Right ventricle myocardium inferior (tissue), 1 donor: ENCODE measurements around the gene SNCB. TPM values are rescaled to one million over a fixed set of nuclear protein-coding genes. Genes with fewer than 3 reads are reported as not detected.

Experiments
- ATAC-seq: fragments of 200-7000 bp; cut with Tn5 transposase; one replicate; pipeline ENCODE4 v1.9.1; 2020; ENCODE audit warnings: mild to moderate bottlenecking, moderate library complexity
- DNase-seq: peaks from one replicate; pipeline ENCODE4 v3.0.0; 2021; ENCODE audit errors: missing footprints
- intact Hi-C: fragments of 100-400 bp; cut with DNase I; formaldehyde crosslinking; loops from one replicate; pipeline ENCODE4 v1.11.0; 2022
- total RNA-seq: library from RNA; stranded (reverse); fragmentation: NEBNext Ultra II Directional; extraction: Animal tissue kit (Norgen Biotek cat#: 25700); gene quantifications from one replicate; pipeline ENCODE4 v1.2.1, GENCODE V29; 2021
- donor health status: DM: no; HTN: yes; CAD: no; lungs with severe emphysema.

SNCB gene
- total RNA-seq, 1 donor from 2014 or later = not detected

DNA sequence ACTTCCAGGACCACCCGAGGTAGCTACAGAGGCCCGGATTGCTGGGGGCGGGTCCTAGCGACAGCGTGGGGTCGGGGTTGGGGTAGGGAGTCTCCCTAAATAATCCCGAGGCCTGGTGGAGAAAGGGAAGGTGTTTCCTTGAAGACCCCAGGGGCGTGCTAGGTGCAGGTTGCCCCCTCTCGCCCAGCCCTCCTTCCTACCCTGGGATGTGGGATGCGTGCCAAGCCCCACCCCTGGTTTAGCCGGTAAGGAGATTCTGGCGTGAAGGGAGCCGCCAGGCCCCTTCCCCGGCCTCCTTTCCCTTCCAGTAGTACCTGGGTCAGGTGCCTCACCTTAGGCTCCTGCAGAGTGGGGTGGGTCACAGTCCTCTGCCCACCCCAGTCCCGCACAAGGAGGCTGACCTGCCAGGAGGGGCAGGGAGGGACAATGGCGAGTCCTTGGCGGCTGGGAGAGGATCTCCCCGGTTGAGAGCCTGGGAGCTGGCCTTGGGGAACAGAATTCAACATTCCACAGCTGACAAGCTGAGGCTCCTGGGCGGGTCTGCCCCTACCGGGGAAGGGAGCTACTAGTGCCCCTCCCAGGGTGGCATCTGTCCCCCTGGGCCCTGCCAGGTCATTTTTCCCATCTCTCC, 17.6 kb upstream of the SNCB start:
- no peak for ATAC-seq
- intact Hi-C loops = loop anchor here (1.0 to 2.0 kb wide), 2 partner anchors 74 to 231 kb away; partner anchors contain the start of gene CLTB
- peak; percentile 70 for DNase-seq

DNA sequence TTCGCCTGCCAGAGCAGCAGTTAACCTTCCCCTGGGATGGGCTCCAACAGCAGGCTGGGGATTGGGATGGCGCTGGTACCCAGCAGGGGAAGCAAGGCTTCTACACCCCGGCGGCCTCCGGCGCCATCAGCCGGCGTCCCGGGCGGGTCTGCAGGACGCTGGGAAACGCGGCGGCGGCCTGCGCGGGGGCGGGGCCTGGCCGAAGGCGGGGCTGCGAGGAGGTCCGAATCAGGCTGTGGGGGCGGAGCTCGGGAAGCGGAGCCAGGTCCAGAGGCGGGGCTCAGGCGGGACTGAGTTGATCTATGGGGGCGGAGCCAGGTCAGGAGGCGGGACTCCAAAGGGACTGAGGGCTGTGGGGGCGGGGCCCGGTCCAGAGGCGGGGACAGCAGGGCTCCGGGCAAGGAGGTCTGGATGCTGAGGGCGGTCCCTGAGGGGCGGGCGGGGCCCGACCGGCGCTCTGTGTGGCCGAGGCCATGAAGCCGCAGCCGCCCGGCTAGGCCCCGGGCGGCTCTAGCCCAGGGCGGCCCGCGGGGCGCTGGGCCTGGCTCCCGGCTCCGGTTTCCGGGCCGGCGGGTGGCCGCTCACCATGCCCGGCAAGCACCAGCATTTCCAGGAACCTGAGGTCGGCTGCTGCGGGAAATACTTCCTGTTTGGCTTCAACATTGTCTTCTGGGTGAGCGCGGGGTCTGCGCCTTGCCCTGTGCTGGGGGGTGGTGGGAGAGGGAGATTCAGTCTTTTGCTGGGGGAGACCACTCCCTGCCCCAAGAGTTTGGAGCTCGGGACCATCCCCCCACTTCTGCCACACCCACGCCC, 16.9 kb upstream of the SNCB start, which contains the start of gene TSPAN17:
Gene TSPAN17 (plus strand): TSS at position 455 of the 813 bp plus-strand sequence. CDS start 132 bp downstream, at position 587.
- peak; percentile 99 for ATAC-seq
- intact Hi-C loops = loop anchor here (1.0 to 2.0 kb wide), 2 partner anchors 73 to 230 kb away; partner anchors contain the start of gene CLTB
- peak; percentile 100 for DNase-seq

DNA sequence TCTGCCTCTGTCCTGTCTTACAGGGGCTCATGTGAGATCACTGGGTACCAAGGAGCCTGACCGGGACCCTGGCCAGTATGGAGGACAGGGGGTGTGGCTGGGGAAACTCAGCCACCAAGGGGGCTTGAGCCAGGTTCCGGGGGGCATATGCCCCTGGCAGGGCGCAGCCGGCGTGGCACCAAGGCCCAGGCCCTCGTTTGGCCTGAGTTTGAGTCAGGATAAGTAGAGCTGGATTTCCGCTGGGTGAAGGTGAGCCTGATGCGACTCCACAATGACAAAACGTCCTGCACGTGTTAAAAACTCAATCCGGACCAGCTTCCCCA, 16.3 kb upstream of the SNCB start:
- intact Hi-C loops = loop anchor here (1.0 to 2.0 kb wide), 2 partner anchors 72 to 230 kb away; partner anchors contain the start of gene CLTB
- no peak for DNase-seq
- no peak for ATAC-seq

DNA sequence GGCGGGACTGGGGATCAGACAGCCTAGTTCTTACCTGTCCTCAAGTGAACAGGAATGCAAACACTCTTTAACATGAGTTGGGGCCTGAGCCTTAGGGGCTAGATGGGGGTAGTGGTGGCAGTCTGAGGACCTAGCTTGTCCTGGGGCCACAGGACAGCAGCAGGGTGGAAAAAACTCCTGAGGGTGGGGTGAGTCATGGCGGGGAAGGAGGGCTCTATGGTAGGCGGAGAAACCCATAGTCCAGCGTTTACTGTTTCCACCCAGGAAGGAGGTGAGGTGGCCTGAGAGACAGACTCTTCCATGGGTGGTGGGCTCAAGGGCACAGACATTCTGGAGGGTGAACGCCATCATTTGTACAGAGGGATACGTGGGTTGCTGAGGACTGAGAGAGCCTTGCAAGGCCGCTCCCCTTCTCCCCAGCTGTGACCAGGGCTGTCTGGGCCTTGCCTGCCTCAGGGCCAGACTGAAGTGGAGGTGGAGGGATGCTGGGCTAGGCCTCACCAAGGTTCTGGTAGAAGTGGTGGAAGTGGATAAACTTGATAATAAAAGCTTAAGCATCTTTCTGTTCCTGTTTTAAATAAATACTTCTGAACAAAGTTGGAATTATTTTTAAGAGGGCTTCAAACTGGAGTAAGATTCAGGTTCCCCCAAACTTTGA, 15.8 kb upstream of the SNCB start:
- DNase-seq (no peak), ATAC-seq (no peak)
- intact Hi-C loops = loop anchor here (2.0 kb wide), 1 partner anchor 229 kb away; the partner anchor contains the start of gene CLTB

DNA sequence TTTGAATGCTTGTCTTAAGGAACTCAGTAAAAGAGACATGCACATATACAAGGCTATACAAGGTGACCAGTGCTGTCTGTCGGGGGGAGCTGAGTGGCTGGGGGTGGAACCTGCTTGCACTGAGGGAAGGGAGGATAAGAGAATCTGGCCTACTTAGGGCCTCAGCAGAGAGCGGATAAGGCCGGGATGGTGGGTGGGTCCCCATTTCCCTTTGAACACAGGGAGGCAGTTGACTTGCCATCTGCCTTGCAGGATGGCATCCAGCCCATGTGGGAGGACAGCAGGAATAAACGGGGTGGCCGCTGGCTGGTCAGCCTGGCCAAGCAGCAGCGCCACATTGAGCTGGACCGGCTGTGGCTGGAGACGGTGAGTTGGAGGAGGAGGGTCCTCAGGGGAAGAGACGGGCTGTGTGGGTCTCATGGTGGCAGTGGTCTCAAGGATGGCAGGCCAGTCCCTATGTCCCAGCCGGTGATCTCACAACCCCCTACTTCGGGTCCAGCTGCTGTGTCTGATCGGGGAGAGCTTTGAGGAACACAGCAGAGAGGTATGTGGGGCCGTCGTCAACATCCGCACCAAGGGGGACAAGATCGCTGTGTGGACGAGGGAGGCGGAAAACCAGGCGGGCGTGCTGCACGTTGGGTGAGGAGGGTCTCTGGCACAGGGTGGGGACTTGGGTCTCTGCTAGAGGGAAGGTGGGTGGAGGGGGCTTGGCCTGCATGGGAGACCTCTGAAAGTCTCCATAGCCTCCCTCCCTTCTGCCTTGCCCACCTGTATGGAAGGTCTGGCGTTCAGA, 14.7 kb upstream of the SNCB start:
- ATAC-seq = no peak
- peak; percentile 9 for DNase-seq
- intact Hi-C loops = no loop called here

DNA sequence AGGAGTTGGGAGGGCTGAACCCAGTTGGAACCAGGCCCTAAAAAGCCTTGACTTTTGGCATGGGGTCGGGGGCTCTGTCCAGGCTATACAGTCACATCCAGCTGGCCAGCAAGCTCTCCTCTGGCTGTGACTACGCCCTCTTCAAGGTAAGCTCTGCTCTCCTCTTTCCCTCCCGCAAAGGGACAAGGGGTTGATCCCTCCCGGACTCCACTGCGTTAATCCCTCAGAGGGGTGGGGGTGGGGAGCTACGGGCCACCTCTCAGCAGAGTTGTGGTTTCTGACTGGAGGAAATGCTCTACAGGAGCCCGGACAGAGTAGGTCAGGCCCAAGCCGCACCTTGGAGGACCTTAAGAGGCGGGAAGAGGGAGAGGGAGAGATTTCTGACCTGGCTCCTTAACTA, 14.0 kb upstream of the SNCB start:
- ATAC-seq (no peak), DNase-seq (peak; percentile 7)
- intact Hi-C loops = no loop called here

DNA sequence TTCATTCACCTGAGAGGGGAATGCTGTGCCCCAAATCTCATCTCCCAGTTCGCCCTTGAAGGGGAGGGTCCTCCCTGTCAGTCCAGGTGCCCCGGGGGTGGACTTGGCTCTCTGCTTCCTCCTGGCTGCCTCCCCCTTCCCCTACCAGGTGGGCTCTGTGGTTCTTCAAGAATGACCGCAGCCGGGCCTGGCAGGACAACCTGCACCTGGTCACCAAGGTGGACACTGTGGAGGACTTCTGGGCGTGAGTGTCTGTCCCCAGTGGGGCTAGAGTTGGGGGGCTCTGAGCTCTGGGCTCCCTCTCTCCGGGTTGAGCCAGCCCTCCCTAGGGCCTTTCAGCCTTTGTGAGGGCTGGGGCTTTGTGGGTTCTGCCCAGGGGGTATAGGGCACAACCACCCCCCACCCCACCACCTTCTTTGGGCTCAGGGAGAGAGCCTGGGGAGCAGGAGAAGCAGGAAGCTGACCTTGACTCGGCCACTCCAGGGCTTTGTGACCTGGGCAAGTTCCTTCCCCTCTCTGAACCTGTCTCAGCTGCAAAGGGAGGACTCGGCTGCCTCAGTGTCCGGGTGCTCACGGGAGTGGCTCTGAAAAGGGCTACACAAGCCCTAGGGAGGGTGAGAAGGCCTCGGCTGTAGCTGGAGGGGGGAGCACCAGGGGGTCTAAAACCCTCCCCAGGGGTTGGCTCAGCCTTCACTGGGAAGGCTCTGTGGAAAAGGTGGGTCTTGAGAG, 13.3 kb upstream of the SNCB start:
- no peak for ATAC-seq
- DNase-seq = peak; percentile 35
- intact Hi-C loops = no loop called here

DNA sequence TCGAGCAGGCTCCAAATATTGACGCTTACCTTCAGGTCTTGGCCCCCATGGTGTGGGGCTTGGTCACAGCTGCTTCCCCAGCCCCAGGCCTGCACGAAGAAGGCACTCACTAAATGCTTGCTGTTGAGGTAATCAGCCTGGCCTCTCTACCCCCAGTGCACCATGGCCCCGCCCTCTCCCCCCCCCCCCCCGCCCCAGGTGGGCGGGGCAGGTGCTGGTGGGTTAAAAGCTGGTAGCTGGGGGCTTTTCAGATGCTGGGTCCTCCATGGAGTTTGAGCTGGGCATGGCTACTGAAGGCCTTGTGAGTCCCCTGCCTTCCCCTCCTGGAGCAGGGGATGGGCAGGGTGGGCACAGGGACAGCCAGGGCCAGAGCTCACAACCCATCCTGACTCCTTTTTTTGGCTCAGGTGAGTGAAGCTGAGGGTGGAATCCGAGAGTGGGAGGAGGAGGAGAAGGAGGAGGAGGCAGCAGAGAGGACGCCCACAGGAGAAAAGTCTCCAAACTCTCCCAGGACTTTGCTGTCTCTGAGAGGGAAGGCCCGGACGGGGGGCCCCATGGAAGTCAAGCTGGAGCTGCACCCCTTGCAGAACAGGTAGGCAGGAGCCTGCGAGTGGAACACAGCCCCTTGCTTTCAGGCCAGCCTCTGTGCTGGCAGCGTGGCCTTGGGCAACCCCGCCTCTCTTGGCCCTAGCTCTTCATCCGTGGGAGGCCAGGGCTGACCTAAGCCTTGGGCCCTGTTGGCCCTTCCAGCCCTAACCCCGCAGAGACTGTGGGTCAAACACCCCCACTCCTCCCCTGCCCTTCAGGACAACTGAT, 12.5 kb upstream of the SNCB start:
- intact Hi-C loops = no loop called here
- ATAC-seq = no peak

DNA sequence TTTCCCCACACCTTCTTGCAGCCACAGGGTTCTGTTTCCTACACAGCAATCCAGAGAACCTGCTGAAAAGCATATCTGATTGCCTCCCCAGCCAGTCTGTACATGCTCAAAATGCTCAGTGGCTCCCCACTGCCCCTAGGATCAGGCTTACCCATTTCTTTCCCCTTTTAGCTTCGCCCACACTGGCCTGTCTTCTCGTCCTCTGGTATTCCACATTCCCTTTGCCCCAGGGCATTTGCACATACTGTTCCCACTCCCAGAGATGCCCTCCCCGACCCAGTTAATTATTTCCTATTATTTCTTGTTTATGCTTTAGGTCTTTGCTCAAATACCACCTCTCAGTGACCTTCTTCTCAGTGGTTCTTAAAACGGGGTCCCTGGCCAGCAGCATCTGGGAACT, 10.3 kb upstream of the SNCB start:
- intact Hi-C loops = no loop called here

More for the DNA sequence above, 12.5 kb upstream of the SNCB start:
- DNase-seq = peak; percentile 1

DNA sequence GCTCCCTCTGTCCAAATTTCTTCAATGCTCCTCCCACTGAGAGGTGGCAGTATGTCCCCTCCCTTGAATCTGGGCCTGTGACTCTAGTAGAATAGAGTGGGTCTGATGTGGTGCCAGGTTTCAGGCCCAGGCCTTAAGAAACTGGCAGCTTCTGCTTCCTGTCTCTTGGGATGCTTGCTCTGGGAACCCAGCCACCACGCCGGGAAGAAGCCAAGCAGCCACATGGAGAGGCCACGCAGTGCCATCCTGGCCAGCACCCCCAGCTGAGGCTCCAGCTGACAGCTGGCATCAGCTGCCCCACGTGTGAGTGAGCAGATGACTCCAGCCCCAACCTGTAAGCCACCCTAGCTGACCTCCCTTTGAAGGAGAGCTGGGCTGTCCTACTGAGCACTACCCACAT, 9.6 kb upstream of the SNCB start:
- intact Hi-C loops = no loop called here
- DNase-seq = no peak
- peak; percentile 93 for ATAC-seq

More for the DNA sequence above, 10.3 kb upstream of the SNCB start:
- ATAC-seq = no peak
- DNase-seq = no peak

DNA sequence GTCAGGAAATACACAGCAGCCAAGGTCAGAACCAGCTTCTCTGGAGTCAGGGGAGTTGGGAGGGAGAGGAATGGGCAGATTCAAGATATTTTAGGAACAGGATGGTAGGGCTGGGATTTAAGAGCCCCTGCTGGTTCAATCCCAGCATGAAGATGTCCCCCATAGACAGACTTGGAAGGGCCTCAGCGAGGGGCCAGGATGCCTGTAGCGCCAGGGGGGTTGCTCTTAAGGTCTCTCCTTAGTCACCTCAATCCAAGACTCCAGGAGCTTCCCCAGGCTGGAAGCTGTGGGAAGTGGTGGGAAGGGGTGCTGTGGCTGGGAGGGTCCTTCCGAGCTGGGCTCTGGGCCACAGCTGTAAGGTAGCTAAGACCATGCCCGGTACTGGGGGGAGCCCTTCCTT, 8.9 kb upstream of the SNCB start:
- ATAC-seq (no peak), DNase-seq (peak; percentile 37)
- intact Hi-C loops = no loop called here

DNA sequence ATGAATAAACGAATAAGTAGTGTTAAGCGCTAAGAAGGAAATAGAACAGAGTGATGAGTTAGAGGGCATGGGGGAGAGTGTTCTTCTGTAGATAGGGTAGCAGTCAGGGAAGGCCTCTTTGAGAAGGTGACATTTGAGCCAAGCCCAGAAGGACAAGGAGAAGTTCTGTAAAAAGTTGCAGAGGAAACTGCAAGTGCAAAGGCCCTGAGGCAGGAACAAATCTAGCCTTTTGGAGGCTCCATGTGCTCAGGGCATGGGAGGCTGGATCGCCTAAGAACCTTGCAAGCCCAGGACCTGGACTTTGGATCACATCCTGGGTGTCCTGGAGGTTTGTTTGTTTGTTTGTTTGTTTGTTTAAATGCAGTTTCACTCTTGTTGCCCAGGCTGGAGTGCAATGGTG, 8.1 kb upstream of the SNCB start:
- intact Hi-C loops = no loop called here
- ATAC-seq (no peak), DNase-seq (no peak)

DNA sequence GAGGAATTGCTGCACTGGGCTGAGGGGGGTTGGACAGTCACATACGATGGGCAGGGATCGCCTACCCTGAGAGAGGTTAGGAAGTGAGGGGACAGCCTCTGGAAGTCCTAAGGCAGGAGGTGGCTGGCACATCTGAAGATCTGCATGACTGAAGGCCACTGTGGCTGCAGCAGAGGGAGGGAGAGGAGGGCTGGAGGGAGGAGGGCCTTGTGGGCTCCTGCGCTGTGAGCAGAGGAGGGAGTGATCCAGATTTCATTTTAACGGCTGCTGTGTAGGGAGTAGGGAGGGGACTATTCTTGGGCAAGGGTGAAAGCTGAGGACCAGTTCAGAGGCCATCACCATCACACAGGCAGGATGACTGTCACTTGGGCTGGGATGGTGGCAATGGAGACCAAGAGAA, 7.2 kb upstream of the SNCB start:
- ATAC-seq = no peak
- intact Hi-C loops = no loop called here
- peak; percentile 20 for DNase-seq

DNA sequence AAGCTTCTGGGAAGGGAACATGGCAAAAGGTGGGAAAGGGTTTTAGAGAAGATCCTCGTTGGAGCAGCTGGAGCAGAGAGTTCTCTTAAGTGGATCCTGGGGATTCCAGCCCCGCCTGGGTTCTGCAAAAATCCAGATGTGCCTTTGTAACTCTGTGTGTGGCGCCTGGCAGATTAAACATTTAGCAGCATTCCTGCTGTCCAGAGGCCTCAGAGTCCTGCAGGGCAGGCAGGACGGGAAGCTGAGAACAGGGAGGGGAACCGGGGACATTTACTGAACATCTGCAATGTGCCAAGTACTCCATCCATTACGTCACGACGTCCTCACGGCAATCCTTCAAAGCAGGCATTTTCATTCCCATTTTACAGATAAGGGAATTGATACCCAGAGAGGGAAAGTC, 6.1 kb upstream of the SNCB start:
- intact Hi-C loops = no loop called here
- peak; percentile 22 for DNase-seq
- no peak for ATAC-seq

DNA sequence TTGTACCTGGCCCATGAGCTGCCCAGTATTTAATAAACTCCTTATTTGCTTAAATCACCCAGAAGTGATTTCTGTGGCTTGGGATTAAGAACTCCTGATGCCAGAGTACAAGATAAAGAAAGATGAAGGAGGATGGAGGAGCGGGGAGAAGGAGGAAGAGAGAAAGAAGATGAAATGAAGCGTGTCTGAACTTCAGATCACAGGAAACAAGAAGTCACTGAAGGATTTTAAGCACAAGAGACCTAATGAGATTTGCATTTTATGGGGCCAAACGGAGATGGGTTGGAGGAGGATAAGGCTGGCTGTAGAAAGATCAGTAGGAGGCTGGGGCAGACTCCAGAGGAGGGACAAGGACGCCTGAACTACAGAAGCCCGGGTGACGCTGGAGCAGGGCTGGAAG, 3.3 kb upstream of the SNCB start:
- intact Hi-C loops = no loop called here

DNA sequence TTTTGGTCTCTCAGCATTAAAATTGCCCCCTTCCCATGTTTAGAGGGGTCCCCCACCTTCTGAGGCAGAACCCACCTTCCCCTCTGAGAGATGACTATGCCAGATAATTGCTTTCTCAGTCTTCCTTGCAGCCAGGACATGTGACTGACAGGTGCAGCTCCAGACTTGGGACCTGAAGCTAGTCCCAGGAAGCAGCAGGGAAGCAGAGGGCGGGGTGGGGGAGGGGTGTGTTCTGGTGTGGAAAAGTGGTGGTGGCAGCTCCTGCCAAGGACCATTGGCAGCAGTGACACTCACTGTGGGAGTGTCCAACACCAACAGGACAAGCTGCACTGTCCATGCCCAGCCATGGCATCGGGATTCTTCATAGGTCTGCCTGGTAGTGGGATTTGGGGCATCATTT, 2.4 kb upstream of the SNCB start:
- intact Hi-C loops = no loop called here
- no peak for ATAC-seq

More for the DNA sequence above, 3.3 kb upstream of the SNCB start:
- ATAC-seq (no peak), DNase-seq (no peak)

DNA sequence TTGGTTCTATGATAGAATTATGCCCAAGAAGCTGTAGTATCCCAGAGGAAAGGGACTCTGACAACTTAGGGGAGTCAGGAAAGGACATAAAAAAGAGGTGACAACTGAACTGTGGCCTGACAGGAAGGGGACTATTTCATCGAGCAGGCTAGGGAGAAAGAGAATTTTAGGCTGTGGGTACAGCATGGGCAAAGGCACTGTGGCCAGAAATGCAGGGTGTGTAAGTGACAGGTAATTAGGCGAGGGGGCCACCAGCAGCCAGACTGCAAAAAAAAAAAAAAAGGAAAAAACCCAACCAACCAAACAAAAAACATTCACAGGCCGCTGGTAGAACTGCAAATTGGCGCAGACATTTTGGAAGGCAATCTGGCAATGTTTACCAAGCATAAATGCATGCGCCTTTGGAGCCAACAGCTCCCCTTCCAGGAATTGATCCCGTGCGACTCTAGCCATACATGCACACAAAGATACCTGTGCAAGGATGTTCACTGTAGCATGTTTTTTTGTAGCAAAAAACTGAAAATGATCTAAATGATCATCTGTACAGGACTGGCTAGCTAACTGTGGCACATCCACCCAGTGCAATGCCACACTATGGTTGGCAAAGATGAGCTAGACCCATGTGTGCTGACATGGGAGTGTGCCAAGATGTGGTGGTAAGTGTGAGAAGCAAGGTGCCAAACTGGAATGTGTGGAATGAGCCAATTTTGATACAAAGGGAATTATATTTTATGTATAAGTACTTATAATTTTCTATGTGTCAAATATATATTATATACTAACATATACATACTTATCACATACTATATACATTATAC, 1.3 kb upstream of the SNCB start:
- intact Hi-C loops = no loop called here
- ATAC-seq = no peak
- no peak for DNase-seq

More for the DNA sequence above, 2.4 kb upstream of the SNCB start:
- peak; percentile 37 for DNase-seq
